Stimulated activated effector memory CD8-positive, alpha-beta T cell treated with anti-CD3 and anti-CD28 coated beads, Interleukin-12 subunit alpha, Interleukin-12 subunit beta, amount 100 ng/mL, for 72 hours (primary cell): ENCODE measurements around the gene RIN3.
"Not testable (repeated sequence)": the region's sequence is repeated elsewhere in the genome, so short reads cannot be mapped to it uniquely, and the experiment has no call there.

Experiments
- ATAC-seq: fragments of 150-1000 bp; cut with Tn5 transposase; 2 replicates; pipeline ENCODE4 v1.10.0; 2021
- DNase-seq, 2 donors: peaks; one replicate each; pipeline ENCODE4 v3.0.0; 2021 to 2022; ENCODE audit warnings: low spot score in 2 of 2
- H3K27ac Mint-ChIP-seq: one replicate; pipeline ENCODE4 v1.8.0; 2022; ENCODE audit warnings: mild to moderate bottlenecking, mixed read lengths
- H3K36me3 Mint-ChIP-seq: one replicate; pipeline ENCODE4 v1.8.0; 2022; ENCODE audit warnings: mild to moderate bottlenecking, mixed read lengths
- H3K4me1 Mint-ChIP-seq: one replicate; pipeline ENCODE4 v1.8.0; 2022; ENCODE audit warnings: mixed read lengths
- H3K4me3 Mint-ChIP-seq: one replicate; pipeline ENCODE4 v1.8.0; 2022; ENCODE audit warnings: mild to moderate bottlenecking, mixed read lengths
- H3K9me3 Mint-ChIP-seq: one replicate; pipeline ENCODE4 v1.8.0; 2022; ENCODE audit warnings: mixed read lengths

RIN3 gene

GRCh38 chr14:92633274-92633616, 119.7 kb downstream of the RIN3 start:
- Mint-ChIP-seq H3K4me3 (no peak overlapping the region), H3K36me3 (peaks cover 46% of the 10 kb centered on the region), H3K4me1 (peaks cover 50% of the 10 kb centered on the region), H3K27ac (peak overlapping the region; percentile 78), H3K9me3 (no peaks in the 10 kb centered on the region)
- DNase-seq: no peak
- no peak for ATAC-seq

- Mint-ChIP-seq H3K4me3 (no peak overlapping the region), H3K4me1 (peaks cover 52% of the 10 kb centered on the region), H3K27ac (no peak overlapping the region), H3K36me3 (peaks cover 44% of the 10 kb centered on the region), H3K9me3 (no peaks in the 10 kb centered on the region)
- ATAC-seq: no peak
- DNase-seq: no peak
Measured at GRCh38 chr14:92633724-92634123, 120.1 kb downstream of the RIN3 start.

- no peak for DNase-seq
- Mint-ChIP-seq H3K4me3 (no peak overlapping the region), H3K4me1 (peaks cover 49% of the 10 kb centered on the region), H3K27ac (peak overlapping the region; percentile 74), H3K9me3 (no peaks in the 10 kb centered on the region), H3K36me3 (peaks cover 46% of the 10 kb centered on the region)
- no peak for ATAC-seq
Measured at GRCh38 chr14:92635031-92635430, 121.5 kb downstream of the RIN3 start.

DNA sequence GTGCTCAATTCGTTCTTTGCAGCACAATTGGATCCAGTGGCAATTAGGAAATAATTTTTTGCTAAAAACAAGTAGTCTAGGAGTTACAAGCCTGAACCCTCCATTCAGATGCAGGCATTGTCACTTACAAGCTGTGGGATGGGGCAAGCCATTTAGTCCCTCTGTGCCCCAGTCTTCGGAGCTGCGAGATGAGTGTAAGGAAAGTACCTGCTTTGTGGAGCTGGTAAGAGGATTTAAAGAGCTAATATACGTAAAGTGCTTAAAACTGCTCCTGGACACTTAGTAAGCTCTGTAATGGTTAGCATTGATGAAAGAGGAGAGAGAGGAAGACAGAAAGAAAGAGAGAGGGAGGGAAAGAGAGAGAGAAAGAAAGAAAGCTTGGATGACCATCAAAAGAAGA, 122.3 kb downstream of the RIN3 start:
- H3K27ac Mint-ChIP-seq: peak overlapping the region; percentile 74

DNA sequence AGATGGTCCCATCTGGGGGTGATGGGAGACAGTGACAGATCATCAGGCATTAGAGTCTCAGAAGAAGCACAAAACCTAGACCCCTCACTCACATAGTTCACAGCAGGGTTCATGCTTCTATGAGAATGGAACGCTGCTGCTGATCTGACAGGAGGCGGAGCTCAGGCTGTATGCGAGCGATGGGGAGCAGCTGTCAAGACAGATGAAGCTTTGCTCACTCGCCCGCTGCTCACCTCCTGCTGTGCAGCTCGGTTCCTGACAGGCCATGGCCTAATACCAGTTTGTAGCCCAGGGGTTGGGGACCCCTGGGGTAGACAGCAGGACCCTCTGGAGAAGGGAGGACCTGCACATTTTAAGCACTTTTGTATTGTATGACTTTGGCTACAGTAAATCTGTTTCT, 123.6 kb downstream of the RIN3 start:
- H3K36me3 Mint-ChIP-seq: peaks cover 54% of the 10 kb centered on the region
- DNase-seq (no peak), ATAC-seq (no peak)
- no peak overlapping the region for H3K27ac Mint-ChIP-seq
- H3K4me1 Mint-ChIP-seq: peaks cover 35% of the 10 kb centered on the region
- H3K4me3 Mint-ChIP-seq: no peak overlapping the region
- no peaks in the 10 kb centered on the region for H3K9me3 Mint-ChIP-seq

More for the DNA sequence above, 122.3 kb downstream of the RIN3 start:
- Mint-ChIP-seq H3K4me1 (peaks cover 43% of the 10 kb centered on the region), H3K36me3 (peaks cover 41% of the 10 kb centered on the region), H3K4me3 (no peak overlapping the region), H3K9me3 (no peaks in the 10 kb centered on the region)
- no peak for DNase-seq
- no peak for ATAC-seq

GRCh38 chr14:92637864-92638263, 124.3 kb downstream of the RIN3 start:
- Mint-ChIP-seq H3K9me3 (no peaks in the 10 kb centered on the region), H3K36me3 (peaks cover 61% of the 10 kb centered on the region), H3K4me1 (peaks cover 28% of the 10 kb centered on the region), H3K4me3 (no peak overlapping the region), H3K27ac (peak overlapping the region; percentile 44)
- DNase-seq (no peak), ATAC-seq (no peak)

- Mint-ChIP-seq H3K4me1 (peaks cover 24% of the 10 kb centered on the region), H3K36me3 (peaks cover 63% of the 10 kb centered on the region), H3K4me3 (no peak overlapping the region), H3K27ac (peak overlapping the region; percentile 44), H3K9me3 (no peaks in the 10 kb centered on the region)
- DNase-seq (no peak), ATAC-seq (no peak)
Measured at GRCh38 chr14:92638266-92638665, 124.7 kb downstream of the RIN3 start.

GRCh38 chr14:92638904-92639303, 125.3 kb downstream of the RIN3 start:
- peak overlapping the region; percentile 44 for H3K27ac Mint-ChIP-seq
- DNase-seq (no peak), ATAC-seq (no peak)
- no peak overlapping the region for H3K4me3 Mint-ChIP-seq
- peaks cover 65% of the 10 kb centered on the region for H3K36me3 Mint-ChIP-seq
- H3K4me1 Mint-ChIP-seq: peaks cover 22% of the 10 kb centered on the region
- H3K9me3 Mint-ChIP-seq: no peaks in the 10 kb centered on the region

DNA sequence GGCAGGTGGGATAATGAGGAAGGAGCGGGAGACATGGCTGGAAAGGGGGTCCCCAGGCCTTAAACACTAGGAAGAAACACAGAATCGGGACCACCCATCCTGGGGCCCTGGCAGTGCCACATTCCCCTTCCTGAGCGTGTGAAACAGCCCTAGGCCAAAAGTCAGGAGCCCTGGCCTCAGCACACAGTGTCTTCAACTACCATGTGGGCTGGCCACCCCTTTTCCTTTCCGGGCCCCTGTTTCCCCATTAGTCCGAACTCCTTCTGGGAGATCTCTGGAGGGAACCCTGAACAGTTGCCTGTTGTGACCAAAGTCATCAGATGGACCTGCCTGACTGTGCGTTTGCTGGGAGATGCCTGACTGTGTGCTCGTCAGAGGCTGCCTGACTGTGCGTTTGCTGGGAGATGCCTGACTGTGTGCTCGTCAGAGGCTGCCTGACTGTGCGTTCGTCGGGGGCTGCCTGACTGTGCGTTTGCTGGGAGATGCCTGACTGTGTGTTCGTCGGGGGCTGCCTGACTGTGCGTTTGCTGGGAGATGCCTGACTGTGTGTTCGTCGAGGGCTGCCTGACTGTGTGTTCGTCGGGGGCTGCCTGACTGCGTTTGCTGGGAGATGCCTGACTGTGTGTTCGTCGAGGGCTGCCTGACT, 126.0 kb downstream of the RIN3 start:
- not testable (repeated sequence) for ATAC-seq, H3K4me3 Mint-ChIP-seq, H3K9me3 Mint-ChIP-seq, DNase-seq
- peaks cover 72% of the 10 kb centered on the region for H3K36me3 Mint-ChIP-seq
- peaks cover 22% of the 10 kb centered on the region for H3K4me1 Mint-ChIP-seq
- H3K27ac Mint-ChIP-seq: peak overlapping the region; percentile 44

GRCh38 chr14:92641306-92641705, 127.7 kb downstream of the RIN3 start:
- DNase-seq: no peak
- Mint-ChIP-seq H3K36me3 (peaks cover 74% of the 10 kb centered on the region), H3K27ac (no peak overlapping the region), H3K4me1 (peaks cover 20% of the 10 kb centered on the region), H3K9me3 (peaks cover 6% of the 10 kb centered on the region), H3K4me3 (no peak overlapping the region)
- no peak for ATAC-seq

- H3K4me1 Mint-ChIP-seq: peaks cover 36% of the 10 kb centered on the region
- no peak for DNase-seq
- no peak overlapping the region for H3K27ac Mint-ChIP-seq
- no peak overlapping the region for H3K4me3 Mint-ChIP-seq
- ATAC-seq: no peak
- peaks cover 6% of the 10 kb centered on the region for H3K9me3 Mint-ChIP-seq
- peaks cover 75% of the 10 kb centered on the region for H3K36me3 Mint-ChIP-seq
Measured at GRCh38 chr14:92644171-92644969, 130.8 kb downstream of the RIN3 start.

DNA sequence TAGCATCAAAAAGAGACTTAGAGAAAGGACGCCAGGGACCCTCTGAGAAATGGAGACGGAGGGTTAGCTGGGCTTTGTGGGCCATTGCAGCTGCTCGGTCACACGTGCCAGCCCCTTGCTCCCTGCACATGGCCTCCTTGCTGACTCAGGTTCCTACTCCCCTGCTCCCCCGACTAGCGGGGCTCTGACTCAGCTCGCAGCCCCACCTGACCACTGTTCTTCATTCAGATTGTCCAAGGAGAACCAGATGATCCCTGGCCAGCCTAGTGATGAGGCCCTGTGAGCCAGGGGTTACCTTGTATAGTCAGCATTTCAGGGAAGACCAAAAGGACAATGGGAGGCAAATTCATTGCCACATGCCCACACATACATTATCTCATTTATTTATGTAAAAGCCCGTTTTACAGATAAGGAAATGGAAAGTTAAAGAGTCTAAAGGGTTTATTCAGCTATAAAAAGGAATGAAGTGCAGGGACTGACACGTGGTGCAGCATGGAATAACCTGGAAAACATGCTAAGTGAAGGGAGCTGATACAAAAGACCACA, 131.5 kb downstream of the RIN3 start:
- Mint-ChIP-seq H3K9me3 (peaks cover 6% of the 10 kb centered on the region), H3K4me3 (no peak overlapping the region), H3K4me1 (peaks cover 42% of the 10 kb centered on the region), H3K27ac (no peak overlapping the region), H3K36me3 (peaks cover 72% of the 10 kb centered on the region)
- DNase-seq (no peak), ATAC-seq (no peak)

DNA sequence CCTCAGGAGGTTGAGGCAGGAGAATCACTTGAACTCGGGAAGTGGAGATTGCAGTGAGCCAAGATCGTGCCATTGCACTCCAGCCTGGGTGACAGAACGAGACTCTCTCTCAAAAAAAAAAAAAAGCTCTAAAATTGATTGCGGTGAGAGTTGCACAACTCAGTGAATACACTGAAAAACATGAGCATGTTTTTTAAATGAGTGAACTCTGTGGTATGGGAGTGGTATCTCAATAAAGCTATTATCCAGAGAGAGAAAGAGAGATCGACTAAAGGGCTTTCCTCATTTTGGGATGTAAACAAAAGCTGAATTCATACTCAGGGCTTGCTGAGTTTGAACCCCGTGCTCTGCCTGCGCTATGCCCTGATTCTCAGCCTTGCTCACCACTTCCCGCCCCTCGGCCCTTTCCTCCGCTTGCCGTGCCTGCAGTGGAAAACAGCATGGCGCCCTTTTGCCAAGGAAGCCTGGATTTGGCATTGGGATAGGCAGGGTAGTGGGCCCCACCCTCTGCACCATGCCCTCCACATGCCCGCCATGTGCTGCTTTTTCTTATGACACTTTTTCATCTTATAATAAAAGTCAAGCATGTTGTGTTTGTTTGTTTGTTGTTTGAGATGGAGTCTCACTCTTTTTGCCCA, 132.4 kb downstream of the RIN3 start:
- peaks cover 51% of the 10 kb centered on the region for H3K4me1 Mint-ChIP-seq
- peak overlapping the region; percentile 96 for H3K27ac Mint-ChIP-seq
- no peak overlapping the region for H3K4me3 Mint-ChIP-seq
- H3K9me3 Mint-ChIP-seq: peaks cover 6% of the 10 kb centered on the region
- peaks cover 77% of the 10 kb centered on the region for H3K36me3 Mint-ChIP-seq
- ATAC-seq: no peak
- no peak for DNase-seq

DNA sequence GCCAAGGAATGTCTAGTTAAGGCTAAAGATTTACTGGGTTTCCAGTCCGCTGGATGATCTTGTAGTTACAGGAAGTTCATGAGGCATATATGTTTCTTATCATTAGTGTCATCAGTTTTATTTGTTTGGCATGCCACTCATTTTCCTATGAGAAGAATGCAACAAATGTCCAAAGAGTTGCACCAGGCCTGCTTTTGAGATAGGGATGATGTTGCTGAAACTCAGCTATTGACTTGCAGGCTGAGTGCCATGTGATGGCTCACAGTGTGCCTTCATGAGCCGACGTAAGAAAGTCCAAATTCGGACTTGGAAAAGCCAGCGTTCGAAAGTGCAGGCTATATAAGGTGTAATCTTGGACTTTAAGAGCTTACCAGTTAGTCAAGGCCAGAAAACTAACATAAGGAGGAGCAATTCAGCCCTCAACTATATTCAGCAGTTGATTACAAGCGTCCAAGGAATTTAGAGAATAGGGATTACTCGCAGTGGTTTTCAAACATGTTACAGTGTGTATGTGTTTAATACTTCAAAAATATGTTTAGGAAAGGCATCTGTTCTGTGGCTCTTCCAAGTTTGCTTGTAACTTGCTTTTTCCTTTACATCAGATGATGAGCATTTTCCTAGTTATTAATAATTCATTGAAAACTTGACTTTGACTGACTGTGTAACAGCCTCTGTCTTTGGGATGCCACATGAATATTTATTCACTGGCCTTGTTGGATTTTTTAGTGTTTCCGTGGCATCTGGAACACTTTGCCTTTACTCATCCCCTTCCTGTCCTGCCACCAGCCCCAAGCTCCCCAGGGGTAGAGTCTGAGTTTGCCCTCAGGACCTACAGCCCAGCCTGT, 133.6 kb downstream of the RIN3 start:
- DNase-seq (no peak), ATAC-seq (no peak)
- H3K4me1 Mint-ChIP-seq: peaks cover 63% of the 10 kb centered on the region
- peaks cover 77% of the 10 kb centered on the region for H3K36me3 Mint-ChIP-seq
- H3K9me3 Mint-ChIP-seq: peaks cover 6% of the 10 kb centered on the region
- peak overlapping the region; percentile 96 for H3K27ac Mint-ChIP-seq
- no peak overlapping the region for H3K4me3 Mint-ChIP-seq

- Mint-ChIP-seq H3K4me1 (peaks cover 70% of the 10 kb centered on the region), H3K9me3 (peaks cover 6% of the 10 kb centered on the region), H3K27ac (peak overlapping the region; percentile 96), H3K36me3 (peaks cover 76% of the 10 kb centered on the region), H3K4me3 (no peak overlapping the region)
- no peak for ATAC-seq
- no peak for DNase-seq
Measured at GRCh38 chr14:92647797-92648279, 134.3 kb downstream of the RIN3 start.
